ENCODE measurements around the gene TFF2. TPM values are rescaled to one million over a fixed set of nuclear protein-coding genes. Genes with fewer than 3 reads are reported as not detected.

Gene TFF2
- total and polyA plus RNA-seq, 2 of the 4 experiments (the other 2 are of a cell fraction) = not detected

GRCh38 chr21:42306366-42307035 lies 44.3 kb downstream of the TFF2 start:
- H2AK5ac ChIP-seq (ENCODE audit: low read depth, low read length) = no peak overlapping the region
- H3K9me3 ChIP-seq (ENCODE audit: control insufficient read depth, insufficient read depth, low read length) = no peaks in the 10 kb centered on the region
- intact Hi-C loops (cut with micrococcal nuclease) = no loop called here
- no peak overlapping the region for H3K27ac ChIP-seq (ENCODE audit: insufficient read depth, low read length)
- no peak overlapping the region for H4K91ac ChIP-seq (ENCODE audit: insufficient read depth, low read depth, low read length)
- TF ChIP-seq ELK1 (IDR thresholded peaks at IDR 0.05; ENCODE audit: borderline replicate concordance, low read depth, low read length) (no peak), CEBPB (IDR thresholded peaks at IDR 0.05; ENCODE audit: low read depth, low read length) (no peak)
- H3K14ac ChIP-seq (replicated peaks; ENCODE audit: low read depth, low read length) = no peak overlapping the region
- H3K79me1 ChIP-seq (ENCODE audit: low read depth in 1 of 2, low read length in 2 of 2) = no peaks in the 10 kb centered on the region
- no peak overlapping the region for H3K4ac ChIP-seq (ENCODE audit: low read depth, low read length)
- BruUV-seq (replicated peaks) = no TSS peak
- H2BK20ac ChIP-seq (ENCODE audit: low read depth, low read length) = no peak overlapping the region
- no peak overlapping the region for H3K9ac ChIP-seq (ENCODE audit: low read depth, low read length)
- H4K5ac ChIP-seq (ENCODE audit: low read depth, low read length) = no peak overlapping the region
- in situ Hi-C loops (cut with MboI; ENCODE audit: low sequenced_read_pairs) = no loop called here
- H3K23ac ChIP-seq (ENCODE audit: low read depth, low read length) = no peak overlapping the region
- no peak overlapping the region for H3K4me3 ChIP-seq (ENCODE audit: insufficient read depth, low read depth, low read length)
- DNase-seq (no peak), ATAC-seq (ENCODE audit: low read depth) (no peak)
- CTCF ChIA-PET = interaction anchor here (0.5 kb wide), 1 partner anchor 14 kb away, joined by 3 read pairs; no protein-coding TSS in a partner anchor
- no peaks in the 10 kb centered on the region for H4K20me1 ChIP-seq (ENCODE audit: insufficient read depth, low read length)
- H2AK9ac ChIP-seq (replicated peaks; ENCODE audit: low read depth, low read length, poor library complexity) = no peak overlapping the region
- dilution Hi-C loops (cut with HindIII; ENCODE audit: low sequenced_read_pairs, unreplicated experiment) = no loop called here
- H3K4me1 ChIP-seq (ENCODE audit: control insufficient read depth, insufficient read depth, low read length) = no peaks in the 10 kb centered on the region; the same call in 1 of the 2 replicates
- POLR2A ChIA-PET (ENCODE audit: unreplicated experiment) = no interaction called here
- no peak overlapping the region for H4K8ac ChIP-seq (ENCODE audit: low read depth in 2 of 2, low read length in 2 of 2)
- 56% methylated on average over 8 of the region's 17 CpGs; no CpG with 5 or more reads in 1 of the 2 experiments for WGBS, 2 experiments (ENCODE audit: extremely low coverage in 2 of 2, insufficient read length in 1 of 2)
- no peak overlapping the region for H2BK15ac ChIP-seq (ENCODE audit: low read depth, low read length)
- no peak overlapping the region for H3K18ac ChIP-seq (ENCODE audit: low read depth, low read length)
- no peak overlapping the region for H3K4me2 ChIP-seq (ENCODE audit: low read depth, low read length)
- H3K9me1 ChIP-seq (ENCODE audit: insufficient read depth, low read length) = no peaks in the 10 kb centered on the region; the same call in 1 of the 2 replicates
- H3K56ac ChIP-seq (ENCODE audit: extremely low read depth, insufficient read depth, low read length) = no peak overlapping the region
- H2BK120ac ChIP-seq (ENCODE audit: low read depth, low read length) = no peak overlapping the region
- no peak overlapping the region for H2BK5ac ChIP-seq (ENCODE audit: low read depth, low read length, poor library complexity, severe bottlenecking)
- no peak overlapping the region for H2AFZ ChIP-seq (replicated peaks; ENCODE audit: low read length, poor library complexity)
- H3K36me3 ChIP-seq (ENCODE audit: control insufficient read depth, insufficient read depth, low read length) = no peaks in the 10 kb centered on the region
- H3K27me3 ChIP-seq (ENCODE audit: control insufficient read depth, insufficient read depth, low read length) = peaks cover 52% of the 10 kb centered on the region
